ENCODE results near the gene TPM1. TPM values are rescaled to one million over a fixed set of nuclear protein-coding genes. Genes with fewer than 3 reads are reported as not detected.
A peak's percentile ranks its signal among the peaks of the same experiment; 100 is the strongest.

TPM1 gene
- total and polyA plus RNA-seq, 3 donors from 2014 or later, result 126 to 135 (median 126) TPM

DNA sequence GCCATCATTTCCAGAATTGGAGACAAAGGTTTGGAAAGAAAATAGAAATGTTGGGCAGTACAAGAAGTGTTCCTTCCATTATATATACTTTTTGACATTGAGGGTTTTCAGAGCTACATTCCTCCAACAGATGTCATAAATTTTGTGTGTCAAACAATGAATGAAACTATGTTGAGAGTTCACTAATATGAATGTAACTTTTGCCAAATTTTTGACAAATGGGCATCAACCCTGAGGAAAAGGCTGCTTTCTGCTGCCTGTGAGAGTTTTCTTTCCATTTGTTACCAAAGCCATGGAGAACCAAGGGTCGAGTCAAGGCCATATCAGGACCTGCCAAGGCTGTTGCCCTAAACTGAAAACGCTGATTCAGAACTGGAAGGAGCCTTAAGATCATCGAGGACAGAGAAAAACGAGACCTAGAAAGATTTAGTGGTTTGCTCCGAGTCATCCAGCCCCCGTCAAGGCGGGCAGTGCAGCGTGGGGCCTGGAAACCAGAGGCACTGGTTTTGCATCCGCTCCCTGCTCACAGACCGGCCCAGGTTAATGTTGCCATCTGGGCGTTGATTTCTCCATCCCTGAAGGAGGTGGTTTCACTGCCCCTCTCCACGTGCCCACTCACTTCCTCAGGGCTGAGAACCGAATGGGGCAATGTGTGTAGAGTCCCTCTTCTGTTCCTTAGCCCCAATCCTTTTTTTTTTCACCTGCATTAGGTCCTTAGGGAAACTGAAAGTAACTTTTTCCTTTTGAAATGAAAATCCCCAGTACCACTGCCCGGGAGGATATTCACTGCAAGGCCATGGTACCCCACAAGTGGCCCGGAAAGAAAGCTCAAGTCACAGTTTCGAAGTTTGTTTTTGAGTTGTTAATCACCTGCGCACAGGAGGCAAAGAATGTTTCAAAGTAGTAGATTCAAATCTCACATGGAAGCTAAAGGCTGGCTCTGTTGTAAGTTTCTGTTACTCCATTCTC is 32.8 kb downstream of the TPM1 start:
- Histone ChIP-seq H3K4me3 (no peak overlapping the region), H3K9me3 (no peaks in the 10 kb centered on the region), H3K27me3 (no peaks in the 10 kb centered on the region), H3K4me1 (peaks cover 18% of the 10 kb centered on the region), H3K36me3 (ENCODE audit: low read depth, missing control alignments) (no peaks in the 10 kb centered on the region), H3K27ac (peak overlapping the region; percentile 31 to 43)
- intact Hi-C loops (cut with DNase I; ENCODE audit: low total_unique reads), result no loop called here
- no peak for DNase-seq
- 48 to 60% methylated on average over 17 of the region's 17 CpGs for WGBS, 2 donors
- TF ChIP-seq, protein P1, sequence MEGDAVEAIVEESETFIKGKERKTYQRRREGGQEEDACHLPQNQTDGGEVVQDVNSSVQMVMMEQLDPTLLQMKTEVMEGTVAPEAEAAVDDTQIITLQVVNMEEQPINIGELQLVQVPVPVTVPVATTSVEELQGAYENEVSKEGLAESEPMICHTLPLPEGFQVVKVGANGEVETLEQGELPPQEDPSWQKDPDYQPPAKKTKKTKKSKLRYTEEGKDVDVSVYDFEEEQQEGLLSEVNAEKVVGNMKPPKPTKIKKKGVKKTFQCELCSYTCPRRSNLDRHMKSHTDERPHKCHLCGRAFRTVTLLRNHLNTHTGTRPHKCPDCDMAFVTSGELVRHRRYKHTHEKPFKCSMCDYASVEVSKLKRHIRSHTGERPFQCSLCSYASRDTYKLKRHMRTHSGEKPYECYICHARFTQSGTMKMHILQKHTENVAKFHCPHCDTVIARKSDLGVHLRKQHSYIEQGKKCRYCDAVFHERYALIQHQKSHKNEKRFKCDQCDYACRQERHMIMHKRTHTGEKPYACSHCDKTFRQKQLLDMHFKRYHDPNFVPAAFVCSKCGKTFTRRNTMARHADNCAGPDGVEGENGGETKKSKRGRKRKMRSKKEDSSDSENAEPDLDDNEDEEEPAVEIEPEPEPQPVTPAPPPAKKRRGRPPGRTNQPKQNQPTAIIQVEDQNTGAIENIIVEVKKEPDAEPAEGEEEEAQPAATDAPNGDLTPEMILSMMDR (IDR thresholded peaks at IDR 0.05), result no peak
- TF ChIP-seq POLR2A (IDR thresholded peaks at IDR 0.05), result no peak

DNA sequence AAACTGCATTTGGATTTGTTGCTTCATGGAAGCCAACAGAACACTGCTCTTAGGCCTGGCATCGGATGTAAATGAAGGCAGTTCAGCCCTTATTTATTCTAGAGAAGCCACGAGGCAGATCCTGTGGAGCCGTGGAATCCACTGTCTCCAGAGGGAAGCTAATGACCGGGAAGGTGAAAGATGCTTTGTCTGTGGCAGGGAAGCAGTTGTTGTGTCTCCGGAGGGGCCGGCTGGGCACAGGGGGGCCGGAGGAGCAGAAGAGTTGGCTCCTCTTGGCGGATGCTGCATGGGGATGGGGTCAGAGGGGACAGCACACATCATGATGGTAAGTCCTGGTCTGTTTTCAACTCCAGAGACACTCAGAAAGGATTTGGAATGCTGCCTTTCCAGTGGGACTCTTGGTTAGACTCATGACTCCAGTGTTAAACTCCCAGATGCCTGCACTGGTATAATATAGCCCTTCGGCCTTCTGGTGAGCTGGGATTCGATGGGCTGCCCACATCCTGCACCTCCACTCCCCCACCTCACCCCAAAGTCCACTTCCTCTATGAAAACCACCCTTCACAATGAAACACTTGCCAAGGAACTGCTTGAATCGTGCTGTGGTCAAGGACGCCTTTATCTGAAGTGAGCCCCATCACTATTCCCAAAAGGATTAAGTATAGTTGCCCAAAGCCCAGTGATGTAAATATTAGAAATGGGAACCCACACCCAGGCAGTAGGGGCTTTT is 33.6 kb downstream of the TPM1 start:
- TF ChIP-seq, protein P1 (IDR thresholded peaks at IDR 0.05), result no peak
- TF ChIP-seq POLR2A (IDR thresholded peaks at IDR 0.05), result no peak
- intact Hi-C loops (cut with DNase I; ENCODE audit: low total_unique reads), result no loop called here
- Histone ChIP-seq H3K36me3 (ENCODE audit: low read depth, missing control alignments) (no peaks in the 10 kb centered on the region), H3K4me1 (peaks cover 18% of the 10 kb centered on the region), H3K27ac (peak overlapping the region; percentile 31 to 43), H3K4me3 (no peak overlapping the region), H3K27me3 (no peaks in the 10 kb centered on the region), H3K9me3 (no peaks in the 10 kb centered on the region)
- 48 to 52% methylated on average over 9 to 12 of the region's 12 CpGs for WGBS, 2 donors
- DNase-seq, result no peak

DNA sequence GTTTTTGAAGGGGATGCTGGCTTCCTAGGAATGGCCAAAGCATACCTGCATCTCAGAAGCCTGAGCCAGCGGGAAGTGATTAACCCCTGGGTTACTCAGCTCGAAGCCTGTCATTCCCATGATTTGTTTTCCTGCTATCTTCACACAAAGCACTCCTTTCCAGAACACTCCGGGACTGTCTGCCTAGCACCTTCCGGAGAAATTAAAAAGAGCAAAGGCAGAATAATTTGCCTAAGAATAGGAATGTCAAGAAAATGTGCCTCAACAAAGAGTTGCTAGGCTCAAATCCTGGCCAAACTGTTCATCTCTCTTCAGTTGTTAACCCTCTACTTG is 34.1 kb downstream of the TPM1 start:
- no peaks in the 10 kb centered on the region for H3K9me3 ChIP-seq
- peaks cover 18% of the 10 kb centered on the region for H3K4me1 ChIP-seq
- H3K27ac ChIP-seq, result peak overlapping the region in 1 of 2 donors; percentile 31
- TF ChIP-seq, protein P1 (IDR thresholded peaks at IDR 0.05), result no peak
- TF ChIP-seq POLR2A (IDR thresholded peaks at IDR 0.05), result no peak
- DNase-seq, result no peak
- no peaks in the 10 kb centered on the region for H3K27me3 ChIP-seq
- 54 to 73% methylated on average over 4 of the region's 4 CpGs for WGBS, 2 donors
- H3K36me3 ChIP-seq (ENCODE audit: low read depth, missing control alignments), result no peaks in the 10 kb centered on the region
- no peak overlapping the region for H3K4me3 ChIP-seq
- intact Hi-C loops (cut with DNase I; ENCODE audit: low total_unique reads), result no loop called here

- H3K4me3 ChIP-seq, result no peak overlapping the region
- no peak overlapping the region for H3K27ac ChIP-seq
- intact Hi-C loops (cut with DNase I; ENCODE audit: low total_unique reads), result no loop called here
- no peaks in the 10 kb centered on the region for H3K36me3 ChIP-seq (ENCODE audit: low read depth, missing control alignments)
- WGBS, 2 donors, result 76 to 92% methylated on average over 6 of the region's 6 CpGs
- no peaks in the 10 kb centered on the region for H3K9me3 ChIP-seq
- peaks cover 18% of the 10 kb centered on the region for H3K4me1 ChIP-seq
- no peaks in the 10 kb centered on the region for H3K27me3 ChIP-seq
- DNase-seq, result no peak
- no peak for TF ChIP-seq POLR2A (IDR thresholded peaks at IDR 0.05)
- TF ChIP-seq, protein P1 (IDR thresholded peaks at IDR 0.05), result no peak
Observed at GRCh38 chr15:63077952-63078351, 35.4 kb downstream of the TPM1 start.
